GM21360 (cell line): ENCODE results near the gene TMEM131.
"Not testable (repeated sequence)": the region's sequence is repeated elsewhere in the genome, so short reads cannot be mapped to it uniquely, and the experiment has no call there.

Source experiments
- ATAC-seq: cut with Tn5 transposase; IDR thresholded peaks from one replicate; pipeline ENCODE4 v1.9.1; 2021; ENCODE audit warnings: mild to moderate bottlenecking, moderate library complexity; ENCODE audit not compliant: unreplicated experiment

The TMEM131 gene

DNA sequence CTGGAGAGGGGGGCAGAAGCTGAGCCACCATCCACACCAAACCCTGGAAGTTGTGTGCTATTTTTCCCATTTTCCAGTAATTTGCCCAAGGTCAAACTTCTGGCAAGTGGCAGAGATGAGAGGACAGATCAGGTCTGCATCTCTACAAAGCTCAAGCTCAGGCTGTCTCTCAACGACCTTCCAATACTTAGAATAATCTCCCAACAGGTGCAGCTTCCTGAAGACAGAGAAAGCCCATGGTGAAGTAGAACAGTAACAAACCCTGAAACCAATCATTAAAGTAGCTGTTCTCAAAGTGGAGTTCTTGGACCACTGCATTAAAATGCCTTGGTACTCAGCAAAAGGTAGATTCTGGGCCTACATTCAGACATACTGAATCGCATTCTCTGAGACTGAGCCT, 37.6 kb downstream of the TMEM131 start:
- ATAC-seq, result no peak

DNA sequence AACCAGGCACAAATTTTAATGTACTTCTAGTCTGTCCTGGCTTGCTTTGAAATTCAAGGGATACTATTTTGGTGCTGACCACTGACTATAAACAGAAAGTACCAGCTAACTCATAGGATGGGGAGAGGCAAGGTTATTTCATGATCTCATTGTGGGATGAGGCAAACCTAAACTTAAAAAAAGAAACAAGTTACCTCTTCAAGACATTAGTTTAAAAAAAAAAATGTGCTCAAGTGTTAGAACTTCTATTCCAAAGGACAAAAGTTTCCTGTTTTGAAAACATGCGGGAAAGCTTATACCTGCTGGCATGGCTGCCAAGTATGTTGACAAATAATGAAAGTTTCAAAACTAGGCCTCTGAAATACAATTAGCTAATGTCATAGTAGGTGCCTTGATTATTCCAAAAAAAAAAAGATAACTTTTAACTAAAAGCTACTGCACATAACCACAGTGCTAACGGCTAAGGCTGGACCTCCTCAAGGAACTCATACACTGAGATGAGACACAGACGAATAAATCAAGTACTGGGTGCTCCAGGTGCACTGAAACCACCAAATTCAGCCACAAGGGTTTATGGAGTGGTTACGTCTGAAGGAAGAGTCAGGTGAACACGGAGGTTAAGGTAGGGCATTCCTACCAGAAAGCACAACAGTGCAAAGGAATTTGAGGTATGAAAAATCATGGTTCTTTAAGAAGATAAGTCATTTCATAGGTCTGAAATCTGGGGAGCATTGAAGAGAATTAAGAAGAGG, 38.1 kb downstream of the TMEM131 start:
- ATAC-seq, result no peak

DNA sequence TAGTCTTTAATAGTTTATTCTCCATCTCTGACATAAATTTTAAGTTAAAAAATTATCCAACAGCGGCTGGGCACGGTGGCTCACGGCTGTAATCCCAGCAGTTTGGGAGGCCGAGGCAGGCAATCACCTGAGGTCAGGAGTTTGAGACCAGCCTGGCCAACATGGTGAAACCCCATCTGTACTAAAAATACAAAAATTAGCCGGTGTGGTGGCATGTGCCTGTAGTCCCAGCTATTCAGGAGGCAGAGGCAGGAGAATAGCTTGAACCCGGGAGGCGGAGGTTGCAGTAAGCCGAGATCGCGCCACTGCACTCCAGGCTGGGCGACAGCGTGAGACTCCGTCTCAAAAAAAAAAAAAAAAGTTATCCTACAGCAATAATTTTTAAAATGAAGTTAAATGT, 39.0 kb downstream of the TMEM131 start:
- not testable (repeated sequence) for ATAC-seq

DNA sequence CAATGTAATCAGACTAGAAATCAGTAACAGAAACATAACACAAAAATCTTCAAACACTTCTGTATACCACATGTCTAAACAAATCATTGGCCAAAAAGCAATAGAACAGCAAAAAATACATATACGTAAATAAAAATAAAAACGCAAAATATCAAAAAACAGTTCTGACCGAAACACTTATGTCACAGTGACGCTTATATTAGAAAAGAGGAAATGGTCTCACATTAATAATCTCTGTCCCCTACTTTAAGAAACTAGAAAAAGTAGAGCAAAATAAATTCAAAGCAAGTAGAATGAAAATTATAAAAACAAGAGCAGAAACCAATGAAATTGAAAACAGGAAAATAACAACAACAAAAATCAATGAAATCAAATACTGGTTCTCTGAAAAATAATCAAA, 41.9 kb downstream of the TMEM131 start:
- ATAC-seq, result no peak

DNA sequence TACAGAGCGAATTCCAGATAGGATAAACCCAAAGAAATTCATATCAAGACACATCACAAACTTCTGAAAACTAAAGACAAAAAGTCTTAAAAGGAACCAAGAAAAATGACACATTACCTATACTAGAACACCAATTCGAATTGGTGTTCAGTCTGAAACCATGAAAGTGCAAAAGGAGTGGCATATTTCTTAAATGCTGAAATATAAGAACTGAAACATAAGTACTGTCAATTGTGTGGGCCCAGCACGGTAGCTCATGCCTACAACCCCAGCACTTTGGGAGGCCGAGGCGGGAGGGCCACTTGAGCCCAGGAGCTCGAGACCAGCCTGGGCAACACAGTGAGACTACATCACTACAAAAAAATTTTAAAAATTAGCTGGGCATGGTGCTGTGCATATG, 43.4 kb downstream of the TMEM131 start:
- ATAC-seq, result no peak

DNA sequence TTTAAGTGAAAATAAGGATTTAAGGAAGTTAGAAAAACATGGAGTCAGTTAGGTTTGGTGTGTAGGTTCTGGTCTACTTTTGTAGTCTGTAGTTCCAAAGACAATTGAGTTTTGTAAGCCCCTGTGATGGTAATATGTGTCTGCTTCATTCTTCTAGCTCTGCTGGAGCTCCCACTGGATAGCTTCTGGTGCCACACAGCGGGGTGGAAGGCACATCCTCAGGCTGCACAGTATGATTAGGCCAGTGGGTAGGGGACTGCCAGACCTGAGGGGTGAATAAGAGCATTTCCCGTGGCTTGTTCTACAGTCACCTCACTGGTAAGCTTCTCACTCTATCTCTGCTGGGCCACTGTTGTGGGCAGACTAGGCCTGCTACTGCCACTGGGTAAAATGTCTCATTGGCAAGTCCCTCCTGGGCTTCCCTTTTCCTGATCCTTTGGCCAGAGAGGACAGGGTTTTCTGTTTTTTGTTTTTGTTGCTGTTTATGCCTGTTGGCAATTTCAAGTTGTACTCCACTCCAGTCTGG, 44.5 kb downstream of the TMEM131 start:
- ATAC-seq, result no peak

DNA sequence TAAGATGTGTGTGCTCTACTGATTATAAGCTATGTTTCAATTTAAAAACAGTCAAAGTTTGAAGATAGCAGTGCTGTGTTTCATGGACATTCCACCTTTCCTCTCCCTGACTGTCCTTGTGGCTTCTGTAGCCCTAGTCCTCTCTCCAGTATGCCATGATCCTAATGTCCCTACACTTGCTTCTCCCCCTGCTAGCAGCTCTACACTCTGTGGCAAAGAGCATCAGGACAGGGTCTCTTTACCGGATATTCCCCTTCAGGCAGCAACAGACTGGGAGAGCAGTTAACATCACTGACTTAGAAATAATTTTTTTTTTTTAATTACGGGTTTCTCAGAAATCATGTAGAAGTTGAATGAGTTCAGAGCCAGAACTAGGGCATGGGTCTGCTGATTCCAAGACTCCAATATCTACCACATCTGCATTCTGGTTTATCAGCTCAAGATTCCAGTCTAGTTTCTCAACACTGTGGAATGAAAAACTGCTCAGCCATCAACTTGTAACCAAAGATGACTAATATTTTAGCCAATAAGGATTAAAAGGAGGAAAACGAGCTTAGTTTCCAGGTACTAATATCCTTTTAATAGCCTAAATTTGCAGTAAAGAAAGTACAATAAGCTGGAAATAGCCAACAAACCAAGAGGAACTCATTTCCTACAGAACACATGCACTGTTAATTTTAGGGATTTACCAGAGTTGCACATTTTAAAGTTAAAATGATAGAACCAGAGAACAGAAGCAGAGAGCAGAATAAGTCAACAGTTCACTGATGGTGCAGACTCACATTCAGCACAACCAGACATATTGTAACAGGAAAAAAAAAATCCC, 45.2 kb downstream of the TMEM131 start:
- no peak for ATAC-seq

DNA sequence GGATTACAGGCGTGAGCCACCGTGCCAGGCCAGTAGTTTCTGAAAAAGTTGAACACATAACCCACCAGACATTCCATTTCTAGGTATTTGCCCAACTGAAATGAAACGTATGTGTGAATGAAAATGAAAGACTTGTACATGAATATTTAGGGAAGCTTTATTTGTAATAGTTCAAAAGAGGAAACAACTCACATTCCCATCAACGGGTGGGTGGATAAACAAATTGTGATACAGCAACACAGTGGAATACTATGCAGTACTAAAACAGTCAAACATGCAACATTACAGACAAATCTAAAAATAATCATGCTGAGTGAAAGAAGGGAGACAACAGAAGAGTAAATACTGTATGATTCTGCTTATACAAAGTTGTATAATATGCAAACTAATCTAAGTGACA, 46.8 kb downstream of the TMEM131 start:
- no peak for ATAC-seq

DNA sequence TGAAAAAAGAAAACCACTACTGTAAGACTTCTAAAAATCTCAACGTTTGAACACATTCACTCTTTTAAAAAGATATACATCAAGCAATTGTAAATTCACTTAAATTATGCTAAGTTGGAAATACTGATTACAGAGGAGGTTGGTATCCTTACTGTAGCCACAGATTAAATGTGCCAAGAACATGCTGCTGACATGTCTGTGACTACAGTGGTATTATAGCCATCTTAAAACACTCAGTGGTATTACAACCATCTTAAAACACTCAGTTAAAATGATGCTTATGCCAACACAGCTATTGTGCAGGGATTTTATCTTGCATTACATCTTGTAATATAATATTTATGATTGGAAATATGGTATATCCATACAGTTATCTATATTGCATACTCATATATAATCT, 50.0 kb downstream of the TMEM131 start:
- ATAC-seq, result no peak

DNA sequence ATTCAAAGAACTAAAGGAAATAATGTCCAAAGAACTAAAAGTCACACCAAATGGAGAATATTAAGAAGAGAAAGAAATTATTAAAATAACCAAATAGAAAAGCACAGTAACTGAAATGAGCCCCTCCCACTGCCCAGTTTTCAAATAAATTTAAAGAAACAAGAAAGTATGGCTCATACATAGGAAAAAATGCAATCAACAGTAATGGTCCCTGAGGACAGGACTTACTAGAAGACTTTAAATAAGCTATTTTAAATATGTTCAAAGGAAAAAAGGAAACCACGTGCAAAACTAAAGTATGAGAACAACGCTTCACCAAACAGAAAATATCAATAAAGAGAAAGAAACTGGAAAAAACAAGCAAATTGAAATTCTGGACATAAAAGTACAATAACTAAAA, 58.9 kb downstream of the TMEM131 start:
- ATAC-seq, result no peak

DNA sequence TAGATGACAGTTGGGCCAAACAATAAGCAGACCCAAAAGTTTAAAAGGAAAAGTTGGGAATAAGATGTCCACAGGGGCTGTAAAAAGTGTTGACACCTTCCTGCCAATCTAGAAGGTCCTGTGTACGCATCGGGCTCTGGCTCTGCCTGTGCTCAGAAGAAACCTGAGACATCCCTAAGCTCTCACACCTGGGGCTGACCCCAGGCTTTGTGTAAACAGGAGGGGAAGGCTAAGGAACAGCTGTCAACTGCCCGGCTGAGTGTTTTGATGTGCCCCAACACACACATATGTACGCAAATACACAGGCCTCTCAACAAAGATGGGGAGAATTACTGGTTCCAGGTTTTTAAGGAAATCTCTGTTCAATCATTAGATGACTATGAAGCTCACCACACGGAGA, 59.5 kb downstream of the TMEM131 start:
- ATAC-seq, result no peak

DNA sequence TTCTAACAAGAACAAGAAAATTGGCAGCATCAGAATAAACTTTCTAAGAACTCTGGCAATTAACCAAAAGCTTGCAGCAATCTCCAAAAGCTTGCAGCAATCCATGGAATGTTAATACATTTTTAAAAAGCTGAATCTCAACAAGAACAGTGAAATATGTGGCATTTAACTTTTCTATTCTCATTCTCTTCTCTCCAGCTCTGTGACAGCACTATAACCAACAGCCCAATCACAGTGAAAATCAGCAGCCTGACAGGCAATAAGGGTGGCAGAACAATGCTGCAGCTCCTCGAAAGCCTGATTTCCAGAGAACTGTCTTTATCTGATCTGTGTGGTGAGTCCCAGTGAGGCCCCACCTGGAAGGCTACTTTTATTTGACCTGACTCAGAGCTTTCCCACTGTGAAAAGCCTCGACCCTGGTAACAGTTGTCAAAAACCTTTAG, 60.0 kb downstream of the TMEM131 start:
- ATAC-seq, result no peak

DNA sequence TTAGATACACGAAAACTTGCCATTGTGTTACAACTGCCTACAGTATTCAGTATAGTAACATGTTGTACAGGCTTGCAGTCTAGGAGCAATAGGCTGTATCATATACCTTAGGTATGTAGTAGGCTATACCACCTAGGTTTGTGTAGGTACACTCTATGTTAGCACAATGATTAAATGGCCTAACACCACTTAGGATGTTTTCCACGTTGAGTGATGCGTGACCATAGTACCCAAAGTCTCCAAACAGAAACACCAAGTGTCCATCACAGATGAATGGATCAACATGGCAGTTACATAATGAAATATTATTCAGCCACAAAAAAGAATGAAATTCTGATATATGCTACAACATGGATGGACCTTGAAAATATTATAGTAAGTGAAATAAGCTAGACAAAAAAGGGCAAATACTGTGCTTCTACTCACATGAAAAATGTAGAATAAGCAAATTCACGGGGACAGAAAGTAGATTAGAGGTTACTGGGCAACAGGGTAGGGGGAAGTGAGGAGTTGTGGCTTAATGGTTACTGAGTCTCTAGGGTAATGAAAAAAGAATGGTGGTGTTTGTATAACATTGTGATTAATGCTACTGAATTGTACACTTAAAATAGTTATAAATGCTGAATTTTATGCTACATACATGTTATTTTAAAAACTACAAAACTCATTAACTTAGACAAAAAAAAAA, 62.6 kb downstream of the TMEM131 start:
- ATAC-seq, result no peak

DNA sequence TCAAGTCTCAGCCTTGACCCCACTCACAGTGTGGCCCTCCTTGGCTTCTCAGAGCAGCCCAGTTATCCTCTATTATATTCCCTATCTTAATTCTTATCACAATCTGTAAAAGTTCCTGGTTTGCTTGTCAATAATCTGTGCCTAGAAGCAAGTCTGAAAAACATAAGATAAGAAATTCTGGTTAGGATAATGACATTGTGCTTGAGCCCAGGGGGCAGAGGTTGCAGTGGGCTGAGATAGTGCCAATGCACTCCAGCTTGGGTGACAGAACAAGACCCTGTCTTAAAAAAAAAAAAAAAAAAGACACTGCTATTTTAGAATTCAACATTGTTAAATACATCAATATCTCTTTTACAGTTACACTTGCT, 63.9 kb downstream of the TMEM131 start:
- ATAC-seq, result no peak

DNA sequence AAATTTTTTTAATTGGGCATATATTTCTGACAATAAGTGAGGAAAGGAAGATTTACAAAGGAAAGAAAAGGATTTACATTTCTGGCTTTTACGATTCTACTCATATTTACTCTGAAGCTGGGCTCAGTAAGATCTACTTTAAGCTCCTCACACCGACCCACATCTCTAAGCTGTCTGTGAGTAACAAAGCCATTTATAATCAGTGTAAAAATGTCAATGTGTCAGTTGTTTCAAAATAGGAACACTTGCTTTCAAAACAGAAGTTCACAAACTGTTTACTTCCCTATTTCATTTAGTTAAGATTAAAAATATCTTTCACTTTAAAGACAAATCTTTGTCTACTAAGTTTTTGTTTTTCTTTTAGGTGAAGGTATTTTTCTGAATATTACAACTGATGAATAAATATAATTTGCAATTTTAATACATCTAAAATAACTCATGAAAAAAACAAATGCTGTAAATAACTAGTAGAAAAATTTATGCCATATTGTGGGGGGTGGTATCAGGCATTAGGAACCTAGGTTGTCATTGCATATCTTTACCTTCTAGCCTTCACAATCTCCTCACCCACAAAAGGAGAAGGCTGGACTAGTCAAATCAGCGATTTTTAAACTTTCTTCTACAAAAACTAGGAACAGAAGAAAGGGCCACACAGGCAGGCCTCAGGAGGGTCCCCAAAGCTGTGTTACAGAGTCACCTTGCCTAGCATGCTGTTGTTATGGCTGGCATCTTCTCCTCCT, 64.5 kb downstream of the TMEM131 start:
- no peak for ATAC-seq

DNA sequence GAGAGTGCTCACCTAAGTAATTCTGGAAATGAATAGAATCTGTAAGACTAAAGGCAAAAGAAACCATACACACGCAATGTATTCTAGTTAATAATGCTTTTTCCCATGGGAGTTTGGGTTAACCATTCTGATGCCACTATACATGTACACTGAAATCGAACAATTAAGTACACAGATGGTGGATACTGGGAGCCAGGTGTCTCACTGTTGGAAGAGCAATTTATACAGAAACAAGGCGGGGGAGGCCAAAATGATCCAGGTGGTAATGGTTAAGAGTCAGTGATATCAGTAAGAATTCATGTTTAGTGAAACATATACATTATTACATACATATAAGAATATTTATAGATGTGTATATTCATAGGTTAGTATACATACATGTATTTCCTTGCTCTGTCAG, 67.2 kb downstream of the TMEM131 start:
- ATAC-seq, result no peak

DNA sequence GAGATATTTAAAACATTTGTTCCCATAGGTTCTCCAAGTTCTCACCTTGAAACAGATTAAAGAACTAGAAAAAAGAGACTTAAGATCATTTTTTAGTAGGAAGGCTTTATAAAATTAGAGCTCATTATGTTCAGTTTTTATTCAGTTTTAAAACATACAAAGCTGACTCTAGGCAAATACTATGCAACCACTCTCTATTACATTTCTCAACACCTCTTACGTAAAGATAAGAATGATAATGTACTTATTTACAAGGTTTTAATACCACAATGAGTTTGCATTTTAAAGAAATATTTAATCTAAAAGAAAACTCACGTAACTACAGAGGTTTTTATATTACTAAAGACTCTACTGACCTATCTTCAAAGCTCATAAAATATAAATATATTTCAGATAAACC, 68.8 kb downstream of the TMEM131 start:
- no peak for ATAC-seq

DNA sequence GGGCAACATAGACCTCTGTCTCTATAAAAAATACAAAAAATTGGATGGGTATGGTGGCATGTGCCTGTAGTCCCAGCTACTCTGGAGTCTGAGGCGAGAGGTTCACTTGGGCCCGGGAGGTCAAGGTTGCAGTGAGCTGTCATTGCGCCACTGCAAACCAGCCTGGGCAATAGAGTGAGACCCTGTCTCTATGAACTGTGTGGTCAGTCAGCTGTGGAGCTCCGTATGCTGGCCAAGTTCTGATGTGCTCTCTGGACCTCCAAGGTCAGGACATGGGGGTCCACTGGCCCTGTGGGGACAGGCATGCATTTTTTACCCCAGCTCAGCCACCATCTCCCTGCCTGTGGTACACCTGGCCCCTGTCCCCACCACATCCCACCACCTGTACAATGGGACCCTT, 71.6 kb downstream of the TMEM131 start:
- no peak for ATAC-seq

DNA sequence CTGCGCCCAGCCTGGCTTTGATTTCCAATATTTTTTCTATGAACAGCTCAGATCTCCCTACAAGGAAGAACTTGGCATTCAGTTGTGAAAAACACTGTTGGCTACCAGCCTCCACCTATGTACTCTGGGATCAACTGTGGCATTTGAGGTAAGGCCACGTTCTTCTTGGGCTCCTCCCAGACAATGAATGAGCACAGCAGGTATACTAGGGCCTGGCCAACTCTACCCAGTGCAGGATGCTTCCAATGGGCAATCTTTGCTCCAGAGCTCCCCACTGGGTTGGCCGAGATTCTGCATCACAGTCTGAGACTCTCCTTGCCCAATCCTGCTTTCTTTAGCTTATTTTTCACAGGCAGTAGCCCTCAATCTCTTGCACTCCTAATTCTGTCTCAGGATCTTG, 75.9 kb downstream of the TMEM131 start:
- no peak for ATAC-seq

DNA sequence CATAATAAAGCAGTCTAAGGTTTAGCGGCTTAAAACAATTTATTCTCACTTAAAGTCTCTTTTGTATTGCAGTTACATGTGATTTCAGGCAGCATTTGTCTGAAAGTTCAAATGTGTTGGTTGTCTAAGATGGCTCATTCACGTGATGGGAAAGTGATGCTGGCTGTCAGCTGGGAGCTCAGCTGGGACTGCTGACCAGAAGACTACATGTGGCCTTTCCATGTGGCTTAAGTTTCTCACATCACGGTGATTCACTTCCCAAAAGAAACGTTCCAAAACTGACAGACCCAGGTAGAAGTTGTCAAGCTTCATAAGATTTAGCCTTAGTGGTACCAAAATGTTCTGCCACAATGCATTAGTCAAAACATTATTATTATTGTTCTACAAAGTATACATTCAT, 76.9 kb downstream of the TMEM131 start:
- no peak for ATAC-seq

DNA sequence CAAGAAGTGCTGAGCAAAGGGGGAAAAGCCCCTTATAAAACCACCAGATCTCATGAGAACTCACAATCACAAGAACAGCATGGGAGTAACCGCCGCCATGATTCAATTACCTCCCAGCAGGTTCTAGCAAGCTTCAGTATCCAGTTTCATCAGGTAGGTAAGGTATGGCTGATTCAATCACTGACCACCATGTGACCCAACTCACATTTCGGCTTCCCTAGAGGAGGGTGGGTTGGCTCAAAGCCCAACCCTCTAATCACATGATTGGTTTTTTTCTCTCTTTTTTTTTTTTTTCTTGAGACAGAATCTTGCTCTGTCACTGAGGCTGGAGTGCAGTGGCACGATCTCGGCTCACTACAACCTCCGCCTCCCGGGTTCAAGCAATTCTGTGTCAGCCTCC, 78.1 kb downstream of the TMEM131 start:
- ATAC-seq, result not testable (repeated sequence)
